Neural progenitor cell (in vitro differentiated cells): ENCODE data around the gene CEP170.

ENCODE experiments used
- EZH2 ChIP-seq: fragments of 200-600 bp; sonication (generic); IDR thresholded peaks from 2 replicates; pipeline ENCODE4 v1.6.1; 2017; ENCODE audit warnings: antibody characterized with exemption, mild to moderate bottlenecking, moderate library complexity
- TF ChIP-seq, protein P1 (sequence below): fragments of 200-600 bp; sonication (generic); IDR thresholded peaks from 2 replicates; pipeline ENCODE4 v1.5.1; 2017; ENCODE audit warnings: antibody characterized with exemption, mild to moderate bottlenecking

DNA sequence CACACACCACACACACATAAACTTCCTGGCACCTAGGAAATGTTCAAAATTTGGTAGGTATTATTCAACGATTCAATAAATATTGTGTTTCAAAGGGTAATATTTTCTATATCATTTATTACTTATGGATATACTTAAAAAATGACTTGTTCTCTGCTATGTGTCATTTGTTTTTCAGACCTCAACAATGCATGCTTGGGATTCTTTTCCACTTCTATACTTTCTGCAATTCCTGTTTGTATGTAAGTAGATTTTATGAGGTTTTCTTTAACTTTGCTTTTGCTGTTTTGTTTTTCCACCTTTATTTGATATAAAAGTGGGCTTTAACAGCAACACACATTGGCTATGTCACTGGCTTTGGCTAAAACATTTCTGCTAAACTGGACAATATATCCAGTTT is 3.5 kb downstream of the CEP170 start:
- no peak for TF ChIP-seq EZH2
- TF ChIP-seq, protein P1, sequence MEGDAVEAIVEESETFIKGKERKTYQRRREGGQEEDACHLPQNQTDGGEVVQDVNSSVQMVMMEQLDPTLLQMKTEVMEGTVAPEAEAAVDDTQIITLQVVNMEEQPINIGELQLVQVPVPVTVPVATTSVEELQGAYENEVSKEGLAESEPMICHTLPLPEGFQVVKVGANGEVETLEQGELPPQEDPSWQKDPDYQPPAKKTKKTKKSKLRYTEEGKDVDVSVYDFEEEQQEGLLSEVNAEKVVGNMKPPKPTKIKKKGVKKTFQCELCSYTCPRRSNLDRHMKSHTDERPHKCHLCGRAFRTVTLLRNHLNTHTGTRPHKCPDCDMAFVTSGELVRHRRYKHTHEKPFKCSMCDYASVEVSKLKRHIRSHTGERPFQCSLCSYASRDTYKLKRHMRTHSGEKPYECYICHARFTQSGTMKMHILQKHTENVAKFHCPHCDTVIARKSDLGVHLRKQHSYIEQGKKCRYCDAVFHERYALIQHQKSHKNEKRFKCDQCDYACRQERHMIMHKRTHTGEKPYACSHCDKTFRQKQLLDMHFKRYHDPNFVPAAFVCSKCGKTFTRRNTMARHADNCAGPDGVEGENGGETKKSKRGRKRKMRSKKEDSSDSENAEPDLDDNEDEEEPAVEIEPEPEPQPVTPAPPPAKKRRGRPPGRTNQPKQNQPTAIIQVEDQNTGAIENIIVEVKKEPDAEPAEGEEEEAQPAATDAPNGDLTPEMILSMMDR, result no peak
